CD4-positive, CD25-positive, alpha-beta regulatory T cell (primary cell): ENCODE data around the gene EFEMP1. TPM values are rescaled to one million over a fixed set of nuclear protein-coding genes. Genes with fewer than 3 reads are reported as not detected.

Source experiments
- ATAC-seq, 2 donors: fragments of 150-1000 bp; cut with Tn5 transposase; one replicate each; pipeline ENCODE4 v1.10.0; 2021; ENCODE audit warnings: low read depth in 2 of 2, moderate number of reproducible peaks in 2 of 2, moderate library complexity in 1 of 2
- DNase-seq, 3 donors: peaks; one replicate each; pipeline versions ENCODE4 v3.0.0 to v3.0.0-alpha.2; 2012 to 2022; ENCODE audit warnings: mixed read lengths in 1 of 3
- H3K27ac ChIP-seq: one replicate; pipeline ENCODE4 v1.7.0; 2013; ENCODE audit warnings: mild to moderate bottlenecking, low read length; ENCODE audit not compliant: insufficient read depth, poor library complexity, severe bottlenecking
- H3K27me3 ChIP-seq: one replicate; pipeline ENCODE4 v1.7.0; 2013; ENCODE audit warnings: low read length; ENCODE audit not compliant: control insufficient read depth, insufficient read depth
- H3K36me3 ChIP-seq: one replicate; pipeline ENCODE4 v1.7.0; 2013; ENCODE audit warnings: mild to moderate bottlenecking, low read length, moderate library complexity; ENCODE audit not compliant: control insufficient read depth, insufficient read depth
- H3K4me1 ChIP-seq: 2 replicates; pipeline ENCODE4 v1.7.0; 2013; ENCODE audit warnings: mild to moderate bottlenecking, low read length; ENCODE audit not compliant: insufficient read depth, control insufficient read depth, poor library complexity, severe bottlenecking
- H3K4me3 ChIP-seq: one replicate; pipeline ENCODE4 v1.7.0; 2013; ENCODE audit warnings: low read depth, mild to moderate bottlenecking, low read length, moderate library complexity
- H3K9me3 ChIP-seq, 2 experiments: 1 replicate in 1 of 2; 2 replicates in 1 of 2; pipeline ENCODE4 v1.7.0; 2013; ENCODE audit warnings: low read length in 2 of 2, mild to moderate bottlenecking in 1 of 2, moderate library complexity in 1 of 2; ENCODE audit not compliant: control insufficient read depth in 2 of 2
- H3K27ac Mint-ChIP-seq, 3 donors: one replicate each; pipeline ENCODE4 v1.8.0; 2020 to 2022; ENCODE audit warnings: mild to moderate bottlenecking in 3 of 3, mixed read lengths in 3 of 3, moderate library complexity in 2 of 3
- H3K27me3 Mint-ChIP-seq: one replicate; pipeline ENCODE4 v1.8.0; 2022; ENCODE audit warnings: mild to moderate bottlenecking, mixed read lengths
- H3K36me3 Mint-ChIP-seq: one replicate; pipeline ENCODE4 v1.8.0; 2020; ENCODE audit warnings: mixed read lengths
- H3K4me1 Mint-ChIP-seq, 4 donors: one replicate each; pipeline ENCODE4 v1.8.0; 2020 to 2022; ENCODE audit warnings: mixed read lengths in 4 of 4, mild to moderate bottlenecking in 1 of 4
- H3K4me3 Mint-ChIP-seq, 4 donors: one replicate each; pipeline ENCODE4 v1.8.0; 2020 to 2022; ENCODE audit warnings: mild to moderate bottlenecking in 4 of 4, mixed read lengths in 4 of 4, moderate library complexity in 3 of 4
- H3K9me3 Mint-ChIP-seq, 7 donors: one replicate each; pipeline ENCODE4 v1.8.0; 2020 to 2022; ENCODE audit warnings: mixed read lengths in 7 of 7, mild to moderate bottlenecking in 3 of 7, moderate library complexity in 2 of 7
- polyA plus RNA-seq, 4 donors: library from polyadenylated mRNA; unstranded; fragments of 300-500 nt; fragmentation: Illumina TruSeq; gene quantifications; one replicate each; pipeline ENCODE4 v1.2.3, GENCODE V29; 2021
- total RNA-seq: library from RNA; stranded (reverse); gene quantifications from one replicate; pipeline ENCODE4 v1.2.3, GENCODE V29; 2022

EFEMP1 gene
- total and polyA plus RNA-seq, 5 donors from 2014 or later = not detected

GRCh38 chr2:55882954-55883353 lies 40.6 kb downstream of the EFEMP1 start:
- no peak for DNase-seq
- H3K36me3 Mint-ChIP-seq = no peaks in the 10 kb centered on the region
- H3K4me3 Mint-ChIP-seq = no peak overlapping the region

GRCh38 chr2:55880416-55881143 lies 43.0 kb downstream of the EFEMP1 start:
- H3K4me3 Mint-ChIP-seq = no peak overlapping the region
- H3K36me3 Mint-ChIP-seq = no peaks in the 10 kb centered on the region
- no peaks in the 10 kb centered on the region for H3K27me3 Mint-ChIP-seq
- no peak overlapping the region for H3K4me3 ChIP-seq
- H3K27ac ChIP-seq = no peak overlapping the region
- no peaks in the 10 kb centered on the region for H3K4me1 ChIP-seq
- ATAC-seq (no peak), DNase-seq (no peak)
- H3K4me1 Mint-ChIP-seq = no peaks in the 10 kb centered on the region
- H3K27me3 ChIP-seq = no peaks in the 10 kb centered on the region
- no peaks in the 10 kb centered on the region for H3K36me3 ChIP-seq
- no peak overlapping the region for H3K27ac Mint-ChIP-seq
- H3K9me3 ChIP-seq = no peaks in the 10 kb centered on the region
- no peaks in the 10 kb centered on the region for H3K9me3 Mint-ChIP-seq

More at GRCh38 chr2:55882954-55883353, 40.6 kb downstream of the EFEMP1 start:
- H3K4me3 ChIP-seq = no peak overlapping the region
- Mint-ChIP-seq H3K27ac (no peak overlapping the region), H3K27me3 (no peaks in the 10 kb centered on the region), H3K4me1 (no peaks in the 10 kb centered on the region), H3K9me3 (no peaks in the 10 kb centered on the region)
- no peaks in the 10 kb centered on the region for H3K4me1 ChIP-seq
- H3K27ac ChIP-seq = no peak overlapping the region
- H3K36me3 ChIP-seq = no peaks in the 10 kb centered on the region
- ATAC-seq = no peak
- H3K27me3 ChIP-seq = no peaks in the 10 kb centered on the region
- H3K9me3 ChIP-seq = no peaks in the 10 kb centered on the region

- no peaks in the 10 kb centered on the region for H3K4me1 ChIP-seq
- no peaks in the 10 kb centered on the region for H3K27me3 ChIP-seq
- Mint-ChIP-seq H3K4me1 (no peaks in the 10 kb centered on the region), H3K4me3 (no peak overlapping the region), H3K27me3 (no peaks in the 10 kb centered on the region), H3K27ac (no peak overlapping the region), H3K9me3 (no peaks in the 10 kb centered on the region), H3K36me3 (no peaks in the 10 kb centered on the region)
- DNase-seq (no peak), ATAC-seq (no peak)
- no peaks in the 10 kb centered on the region for H3K9me3 ChIP-seq
- H3K27ac ChIP-seq = no peak overlapping the region
- no peak overlapping the region for H3K4me3 ChIP-seq
- no peaks in the 10 kb centered on the region for H3K36me3 ChIP-seq
Measured at GRCh38 chr2:55879976-55880375, 43.6 kb downstream of the EFEMP1 start.

GRCh38 chr2:55877087-55877436 lies 46.5 kb downstream of the EFEMP1 start:
- DNase-seq (no peak), ATAC-seq (no peak)
- no peak overlapping the region for H3K27ac ChIP-seq
- H3K9me3 Mint-ChIP-seq = no peaks in the 10 kb centered on the region
- H3K36me3 Mint-ChIP-seq = no peaks in the 10 kb centered on the region
- H3K4me3 Mint-ChIP-seq = no peak overlapping the region
- no peaks in the 10 kb centered on the region for H3K27me3 ChIP-seq
- H3K27me3 Mint-ChIP-seq = no peaks in the 10 kb centered on the region
- no peak overlapping the region for H3K27ac Mint-ChIP-seq
- H3K4me3 ChIP-seq = no peak overlapping the region
- H3K4me1 Mint-ChIP-seq = no peaks in the 10 kb centered on the region
- no peaks in the 10 kb centered on the region for H3K36me3 ChIP-seq
- no peaks in the 10 kb centered on the region for H3K4me1 ChIP-seq
- H3K9me3 ChIP-seq = no peaks in the 10 kb centered on the region

- peak overlapping the region in 1 of 3 donors; percentile 12 for H3K27ac Mint-ChIP-seq
- no peak overlapping the region for H3K4me3 ChIP-seq
- no peaks in the 10 kb centered on the region for H3K27me3 ChIP-seq
- H3K4me3 Mint-ChIP-seq = no peak overlapping the region
- no peaks in the 10 kb centered on the region for H3K36me3 Mint-ChIP-seq
- no peaks in the 10 kb centered on the region for H3K9me3 Mint-ChIP-seq
- H3K36me3 ChIP-seq = no peaks in the 10 kb centered on the region
- H3K27ac ChIP-seq = no peak overlapping the region
- no peaks in the 10 kb centered on the region for H3K9me3 ChIP-seq
- peaks cover 1% of the 10 kb centered on the region for H3K27me3 Mint-ChIP-seq
- no peaks in the 10 kb centered on the region for H3K4me1 Mint-ChIP-seq
- no peak for ATAC-seq
- no peaks in the 10 kb centered on the region for H3K4me1 ChIP-seq
- no peak for DNase-seq
Measured at GRCh38 chr2:55876429-55877086, 47.0 kb downstream of the EFEMP1 start.

GRCh38 chr2:55875434-55876135 lies 48.0 kb downstream of the EFEMP1 start:
- H3K9me3 Mint-ChIP-seq = no peaks in the 10 kb centered on the region
- Histone ChIP-seq H3K36me3 (no peaks in the 10 kb centered on the region), H3K4me3 (no peak overlapping the region), H3K9me3 (no peaks in the 10 kb centered on the region), H3K27ac (no peak overlapping the region), H3K4me1 (no peaks in the 10 kb centered on the region), H3K27me3 (no peaks in the 10 kb centered on the region)
- ATAC-seq (no peak), DNase-seq (no peak)
- H3K4me3 Mint-ChIP-seq = no peak overlapping the region
- H3K4me1 Mint-ChIP-seq = no peaks in the 10 kb centered on the region
- H3K27me3 Mint-ChIP-seq = peaks cover 6% of the 10 kb centered on the region
- H3K36me3 Mint-ChIP-seq = no peaks in the 10 kb centered on the region
- H3K27ac Mint-ChIP-seq = no peak overlapping the region

GRCh38 chr2:55874338-55874737 lies 49.2 kb downstream of the EFEMP1 start:
- Mint-ChIP-seq H3K9me3 (no peaks in the 10 kb centered on the region), H3K36me3 (no peaks in the 10 kb centered on the region), H3K27ac (no peak overlapping the region), H3K4me1 (no peaks in the 10 kb centered on the region), H3K4me3 (no peak overlapping the region), H3K27me3 (peaks cover 6% of the 10 kb centered on the region)
- DNase-seq (no peak), ATAC-seq (no peak)
- Histone ChIP-seq H3K9me3 (no peaks in the 10 kb centered on the region), H3K27ac (no peak overlapping the region), H3K36me3 (no peaks in the 10 kb centered on the region), H3K27me3 (no peaks in the 10 kb centered on the region), H3K4me1 (no peaks in the 10 kb centered on the region), H3K4me3 (no peak overlapping the region)
